Measurements from ENCODE around the gene NCS1.

NCS1 gene

DNA sequence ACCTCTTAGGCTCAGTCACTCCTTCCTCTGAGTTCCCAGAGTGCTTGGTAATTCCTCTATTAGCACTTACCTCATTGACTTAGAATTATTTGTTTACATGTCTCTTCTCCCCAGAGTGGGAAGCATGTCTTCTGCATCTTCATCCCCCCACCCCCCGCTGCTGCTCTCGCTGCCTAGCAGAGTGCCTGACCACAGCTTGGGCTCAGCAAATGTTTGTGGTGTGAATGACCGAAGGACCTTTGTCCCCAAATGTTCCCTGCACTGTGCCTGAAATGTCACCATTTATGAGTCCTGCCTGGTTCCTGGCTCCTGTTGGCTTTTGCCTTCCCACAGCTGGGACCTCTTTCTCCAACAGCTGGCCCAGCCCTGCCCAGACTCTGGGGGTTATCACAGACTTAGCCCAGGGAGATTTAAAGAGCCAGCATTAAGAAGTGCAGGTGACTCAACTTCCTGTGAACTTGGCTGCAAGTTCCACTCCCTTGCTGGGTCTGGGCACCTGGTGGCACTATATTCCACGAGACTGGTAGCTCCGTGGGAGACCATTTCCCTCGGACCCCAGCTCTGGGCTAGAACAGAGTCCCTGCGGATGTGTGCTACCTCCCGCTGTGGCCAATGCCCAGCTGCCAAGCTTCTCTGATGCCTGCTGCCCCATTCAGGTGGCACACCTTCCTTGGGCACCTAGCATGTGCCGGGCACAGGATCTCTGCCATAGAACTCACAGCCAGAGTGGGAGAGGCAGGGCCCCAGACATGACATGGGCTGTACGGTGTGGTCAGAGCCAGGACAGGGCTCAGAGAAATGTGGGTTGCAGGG lies 91.6 kb downstream of the NCS1 start:
- Histone ChIP-seq H3K9me3 (no peaks in the 10 kb centered on the region), H3K36me3 (no peaks in the 10 kb centered on the region), H3K4me1 (ENCODE audit: control insufficient read depth in 1 of 2, insufficient read depth in 1 of 2, low read depth in 1 of 2, low read length in 1 of 2) (peaks cover 6% of the 10 kb centered on the region in 2 experiments), H3K4me3 (ENCODE audit: low read depth in 1 of 2, low read length in 1 of 2) (no peak overlapping the region), H3K27ac (no peak overlapping the region), H3K27me3 (peaks cover 96% of the 10 kb centered on the region)
- TF ChIP-seq, protein P1, sequence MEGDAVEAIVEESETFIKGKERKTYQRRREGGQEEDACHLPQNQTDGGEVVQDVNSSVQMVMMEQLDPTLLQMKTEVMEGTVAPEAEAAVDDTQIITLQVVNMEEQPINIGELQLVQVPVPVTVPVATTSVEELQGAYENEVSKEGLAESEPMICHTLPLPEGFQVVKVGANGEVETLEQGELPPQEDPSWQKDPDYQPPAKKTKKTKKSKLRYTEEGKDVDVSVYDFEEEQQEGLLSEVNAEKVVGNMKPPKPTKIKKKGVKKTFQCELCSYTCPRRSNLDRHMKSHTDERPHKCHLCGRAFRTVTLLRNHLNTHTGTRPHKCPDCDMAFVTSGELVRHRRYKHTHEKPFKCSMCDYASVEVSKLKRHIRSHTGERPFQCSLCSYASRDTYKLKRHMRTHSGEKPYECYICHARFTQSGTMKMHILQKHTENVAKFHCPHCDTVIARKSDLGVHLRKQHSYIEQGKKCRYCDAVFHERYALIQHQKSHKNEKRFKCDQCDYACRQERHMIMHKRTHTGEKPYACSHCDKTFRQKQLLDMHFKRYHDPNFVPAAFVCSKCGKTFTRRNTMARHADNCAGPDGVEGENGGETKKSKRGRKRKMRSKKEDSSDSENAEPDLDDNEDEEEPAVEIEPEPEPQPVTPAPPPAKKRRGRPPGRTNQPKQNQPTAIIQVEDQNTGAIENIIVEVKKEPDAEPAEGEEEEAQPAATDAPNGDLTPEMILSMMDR (IDR thresholded peaks at IDR 0.05): no peak

DNA sequence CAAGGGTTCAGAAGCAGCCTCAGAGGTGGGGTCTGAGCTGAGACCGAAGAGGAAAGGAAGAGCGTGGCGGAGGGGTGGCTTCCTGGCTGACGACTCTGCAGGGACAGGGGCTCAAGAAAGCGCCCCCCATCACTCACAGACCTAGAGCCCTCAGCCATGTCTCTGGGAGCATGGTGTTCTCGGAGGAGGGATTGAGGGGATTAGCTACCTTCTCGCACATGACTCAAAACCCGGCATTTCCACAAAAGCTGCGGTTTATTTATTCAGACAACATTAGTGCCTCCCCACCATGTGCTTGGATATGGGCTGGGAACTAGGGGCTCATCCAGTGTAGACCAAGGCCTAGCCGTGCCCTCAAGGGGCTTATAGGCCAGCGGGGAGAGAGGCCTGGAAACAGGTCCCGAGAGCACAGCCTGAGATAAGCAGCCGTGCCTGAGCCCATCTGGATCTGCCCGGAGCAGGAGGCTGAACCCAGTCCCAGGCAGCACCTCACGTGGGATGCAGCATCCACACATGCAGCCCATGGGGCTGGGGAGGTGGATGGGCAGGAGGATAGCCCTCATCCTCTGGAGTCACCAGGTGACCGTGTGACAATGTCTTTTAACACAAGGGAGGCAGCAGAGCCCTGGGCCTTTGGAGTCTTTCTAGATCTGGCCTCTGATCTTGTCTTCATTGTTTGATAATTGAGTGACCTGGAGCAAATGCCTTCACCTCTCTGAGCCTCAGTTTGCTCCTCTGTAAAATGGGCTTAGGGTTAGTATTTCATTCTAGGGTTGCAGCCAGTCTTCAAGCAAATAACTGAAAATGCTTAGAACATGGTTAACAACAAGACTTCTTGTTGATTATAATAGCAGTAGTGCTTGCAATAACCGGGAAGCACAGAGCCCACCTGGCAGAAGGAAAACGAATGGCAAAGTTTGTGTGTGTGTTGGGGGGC lies 92.5 kb downstream of the NCS1 start:
- no peak overlapping the region for H3K27ac ChIP-seq
- TF ChIP-seq, protein P1 (IDR thresholded peaks at IDR 0.05): no peak
- no peak overlapping the region for H3K4me3 ChIP-seq (ENCODE audit: low read depth in 1 of 2, low read length in 1 of 2)
- H3K9me3 ChIP-seq: no peaks in the 10 kb centered on the region
- peaks cover 7 to 10% of the 10 kb centered on the region in 2 experiments for H3K4me1 ChIP-seq (ENCODE audit: control insufficient read depth in 1 of 2, insufficient read depth in 1 of 2, low read depth in 1 of 2, low read length in 1 of 2)
- H3K27me3 ChIP-seq: peaks cover 88% of the 10 kb centered on the region
- no peaks in the 10 kb centered on the region for H3K36me3 ChIP-seq

DNA sequence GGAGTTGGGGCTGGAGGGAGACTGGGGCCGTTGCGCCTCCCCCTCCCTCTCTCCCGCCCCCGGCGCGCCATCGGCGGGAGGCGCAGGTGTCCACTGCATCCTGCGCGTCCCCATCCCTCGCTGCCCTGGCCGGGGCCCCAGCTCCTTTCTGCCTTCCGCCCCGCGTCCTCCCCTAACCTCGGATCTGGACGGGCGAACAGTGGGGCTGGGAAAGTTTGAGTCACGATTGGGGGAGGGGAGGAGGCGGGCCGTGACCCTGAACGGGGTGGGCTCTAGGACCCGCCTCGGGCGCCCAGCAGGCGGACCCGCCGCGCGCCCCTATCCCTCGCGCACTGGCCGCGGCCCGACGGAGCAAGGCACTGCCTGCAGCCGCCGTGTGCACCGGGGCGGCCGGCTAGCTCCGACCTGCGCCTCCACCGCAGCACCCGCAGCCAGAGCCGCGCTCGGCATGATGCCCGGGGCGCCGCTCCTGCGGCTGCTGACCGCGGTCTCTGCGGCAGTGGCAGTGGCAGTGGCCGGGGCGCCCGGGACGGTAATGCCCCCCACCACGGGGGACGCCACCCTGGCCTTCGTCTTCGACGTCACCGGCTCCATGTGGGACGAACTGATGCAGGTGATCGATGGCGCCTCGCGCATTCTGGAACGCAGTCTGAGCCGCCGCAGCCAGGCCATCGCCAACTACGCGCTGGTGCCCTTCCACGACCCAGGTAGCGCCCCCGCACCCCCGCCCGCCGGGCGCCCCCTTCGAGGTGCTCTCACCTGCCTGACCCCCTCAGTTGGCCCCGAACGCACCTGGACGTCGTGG lies 93.4 kb downstream of the NCS1 start, which contains the start of gene HMCN2:
TSS of gene HMCN2 (plus strand) at position 330 of the 805 bp plus-strand sequence. CDS start at position 449, 119 bp downstream.
- H3K27ac ChIP-seq: no peak within 1 kb of the TSS
- H3K9me3 ChIP-seq: no peaks in the 10 kb centered on the region
- no peaks in the 10 kb centered on the region for H3K36me3 ChIP-seq
- H3K4me3 ChIP-seq (ENCODE audit: low read depth in 1 of 2, low read length in 1 of 2): no peak within 1 kb of the TSS
- peaks cover 7 to 10% of the 10 kb centered on the region in 2 experiments for H3K4me1 ChIP-seq (ENCODE audit: control insufficient read depth in 1 of 2, insufficient read depth in 1 of 2, low read depth in 1 of 2, low read length in 1 of 2)
- TF ChIP-seq, protein P1 (IDR thresholded peaks at IDR 0.05): no peak
- peaks cover 85% of the 10 kb centered on the region for H3K27me3 ChIP-seq

DNA sequence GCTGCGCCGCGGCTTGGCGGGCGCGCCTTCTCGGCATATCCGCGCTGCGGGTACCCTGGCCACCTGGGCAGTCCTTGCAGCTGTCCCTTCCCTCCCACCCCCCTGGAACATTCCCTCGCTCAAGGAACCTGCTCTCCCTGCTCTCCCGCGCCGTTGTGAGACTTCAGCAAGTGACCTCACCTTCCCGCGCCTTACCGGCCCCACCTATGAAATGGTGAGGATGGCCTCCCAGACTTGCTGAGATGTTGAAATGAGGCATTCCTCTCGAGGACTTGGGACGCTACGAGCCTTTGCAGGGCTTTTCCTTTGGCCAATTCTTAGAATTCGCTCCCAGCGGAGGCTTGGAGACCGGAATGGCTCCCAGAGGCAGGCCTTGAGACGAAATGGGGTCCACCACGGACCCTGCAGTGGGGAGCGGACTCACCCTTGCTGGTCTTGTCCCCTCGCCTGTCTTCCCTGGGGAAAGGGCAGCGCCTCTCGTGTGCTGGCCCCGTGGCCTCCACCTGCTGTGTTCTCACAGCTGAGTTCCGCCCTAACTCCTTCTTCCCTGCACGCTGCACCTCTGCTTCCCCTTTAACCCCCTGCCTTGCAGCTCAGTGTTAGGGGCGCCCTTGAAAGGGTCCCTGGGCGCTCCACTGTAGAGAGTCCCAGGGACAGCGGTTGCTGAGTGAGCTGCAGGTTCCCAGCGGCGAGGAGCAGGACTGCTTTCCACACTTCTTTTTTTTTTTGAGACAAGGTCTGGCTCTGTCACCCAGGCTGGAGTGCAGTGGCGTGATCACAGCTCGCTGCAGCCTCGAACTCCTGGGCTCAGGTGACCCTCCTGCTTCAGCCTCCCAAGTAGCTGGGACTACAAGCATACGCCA lies 94.3 kb downstream of the NCS1 start:
- Histone ChIP-seq H3K9me3 (no peaks in the 10 kb centered on the region), H3K4me3 (ENCODE audit: low read depth in 1 of 2, low read length in 1 of 2) (no peak overlapping the region), H3K27me3 (peaks cover 85% of the 10 kb centered on the region), H3K36me3 (no peaks in the 10 kb centered on the region), H3K27ac (no peak overlapping the region), H3K4me1 (ENCODE audit: control insufficient read depth in 1 of 2, insufficient read depth in 1 of 2, low read depth in 1 of 2, low read length in 1 of 2) (peaks cover 7 to 10% of the 10 kb centered on the region in 2 experiments)
- TF ChIP-seq, protein P1 (IDR thresholded peaks at IDR 0.05): no peak

All from neutrophil (primary cell).